Measurements from ENCODE around the gene BAIAP2. TPM values are rescaled to one million over a fixed set of nuclear protein-coding genes. Genes with fewer than 3 reads are reported as not detected.
A peak's percentile ranks its signal among the peaks of the same experiment; 100 is the strongest.

BAIAP2 gene
- total and polyA plus RNA-seq, 2 of the 13 experiments (the other 11 are each of a cell fraction or from before 2014, with no cell fraction given) = 22.5 to 24.0 TPM

DNA sequence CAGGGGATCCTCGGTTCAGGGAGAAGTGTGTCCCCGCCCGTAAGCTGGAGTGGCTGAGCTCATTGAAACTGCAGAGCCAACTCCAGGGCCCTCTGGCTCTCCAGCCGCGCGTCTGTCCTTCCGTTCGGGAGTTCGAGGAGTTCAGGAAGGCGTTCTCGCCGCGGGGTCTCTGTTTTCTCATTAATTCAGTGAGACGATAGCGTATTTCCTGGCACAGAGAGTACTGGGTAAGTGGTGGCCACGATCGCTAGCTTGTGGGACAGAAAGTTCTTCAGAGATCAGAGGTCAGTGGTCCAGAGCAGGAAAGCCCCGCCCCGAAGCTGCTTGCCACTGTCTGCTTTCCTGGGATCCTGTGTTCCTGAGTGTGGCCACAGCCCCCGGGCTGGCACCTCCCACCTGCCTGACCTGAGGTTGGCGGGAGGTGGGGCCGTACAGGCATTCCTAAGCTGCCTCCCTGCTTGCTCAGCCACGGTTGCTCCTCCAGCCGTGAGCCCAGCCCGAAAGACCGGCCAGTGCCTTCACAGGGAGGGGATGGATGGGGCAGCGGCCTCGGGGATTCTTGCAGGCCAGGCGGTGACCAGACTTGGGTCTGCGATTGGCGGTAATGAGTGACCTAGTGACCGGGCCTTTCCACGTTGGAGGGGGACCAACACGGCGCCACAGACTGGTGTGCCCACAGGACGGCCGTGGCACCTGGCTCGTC is 8.9 kb downstream of the BAIAP2 start (continued):
- TF ChIP-seq AKNA (CRISPR knock-in tag; IDR thresholded peaks at IDR 0.05; ENCODE audit: borderline replicate concordance) (no peak), KMT2B (CRISPR knock-in tag; IDR thresholded peaks at IDR 0.05) (no peak; the same call in 1 of the 2 replicates), PHF21A (CRISPR knock-in tag; IDR thresholded peaks at IDR 0.05) (peak; percentile 88), ZFP36L1 (CRISPR knock-in tag; IDR thresholded peaks at IDR 0.05) (no peak; the same call in 1 of the 2 replicates), DPF2 (CRISPR knock-in tag; IDR thresholded peaks at IDR 0.05; ENCODE audit: borderline replicate concordance, low read depth) (no peak), ZNF790 (CRISPR knock-in tag; IDR thresholded peaks at IDR 0.05; ENCODE audit: borderline replicate concordance) (no peak), BCL3 (CRISPR knock-in tag; IDR thresholded peaks at IDR 0.05) (no peak), ZNF331 (CRISPR knock-in tag; IDR thresholded peaks at IDR 0.05) (no peak; the same call in none of the 2 replicates), MXD1 (CRISPR knock-in tag; IDR thresholded peaks at IDR 0.05) (peak; percentile 7; the same call in 1 of the 2 replicates), CHD4 (IDR thresholded peaks at IDR 0.05; ENCODE audit: borderline replicate concordance, low read length) (no peak), TOPORS (CRISPR knock-in tag; IDR thresholded peaks at IDR 0.05) (no peak), ZSCAN31 (CRISPR knock-in tag; IDR thresholded peaks at IDR 0.05; ENCODE audit: low read depth) (peak; percentile 67; the same call in 1 of the 2 replicates), CBX2 (IDR thresholded peaks at IDR 0.05; ENCODE audit: low read depth, low read length) (no peak), CBX2 (CRISPR knock-in tag; IDR thresholded peaks at IDR 0.05; ENCODE audit: low read depth) (no peak), SNAPC2 (CRISPR knock-in tag; IDR thresholded peaks at IDR 0.05) (no peak), ZNF260 (CRISPR knock-in tag; IDR thresholded peaks at IDR 0.05; ENCODE audit: borderline replicate concordance, low read depth) (no peak), FOXA3 (CRISPR knock-in tag; IDR thresholded peaks at IDR 0.05) (peak; percentile 67), RBM22 (optimal IDR thresholded peaks at IDR 0.05; ENCODE audit: low read length) (no peak), MTF1 (CRISPR knock-in tag; IDR thresholded peaks at IDR 0.05) (no peak)
- TF ChIP-seq, protein P1, sequence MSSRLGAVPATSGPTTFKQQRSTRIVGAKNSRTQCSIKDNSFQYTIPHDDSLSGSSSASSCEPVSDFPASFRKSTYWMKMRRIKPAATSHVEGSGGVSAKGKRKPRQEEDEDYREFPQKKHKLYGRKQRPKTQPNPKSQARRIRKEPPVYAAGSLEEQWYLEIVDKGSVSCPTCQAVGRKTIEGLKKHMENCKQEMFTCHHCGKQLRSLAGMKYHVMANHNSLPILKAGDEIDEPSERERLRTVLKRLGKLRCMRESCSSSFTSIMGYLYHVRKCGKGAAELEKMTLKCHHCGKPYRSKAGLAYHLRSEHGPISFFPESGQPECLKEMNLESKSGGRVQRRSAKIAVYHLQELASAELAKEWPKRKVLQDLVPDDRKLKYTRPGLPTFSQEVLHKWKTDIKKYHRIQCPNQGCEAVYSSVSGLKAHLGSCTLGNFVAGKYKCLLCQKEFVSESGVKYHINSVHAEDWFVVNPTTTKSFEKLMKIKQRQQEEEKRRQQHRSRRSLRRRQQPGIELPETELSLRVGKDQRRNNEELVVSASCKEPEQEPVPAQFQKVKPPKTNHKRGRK (CRISPR knock-in tag; IDR thresholded peaks at IDR 0.05) = no peak
- TF ChIP-seq, protein P2, sequence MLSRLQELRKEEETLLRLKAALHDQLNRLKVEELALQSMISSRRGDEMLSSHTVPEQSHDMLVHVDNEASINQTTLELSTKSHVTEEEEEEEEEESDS (CRISPR knock-in tag; IDR thresholded peaks at IDR 0.05; ENCODE audit: borderline replicate concordance) = no peak
